Endothelial cell (in vitro differentiated cells): Measurements from ENCODE around the gene DHRSX. TPM values are rescaled to one million over a fixed set of nuclear protein-coding genes. Genes with fewer than 3 reads are reported as not detected.
"Not testable (repeated sequence)": the region's sequence is repeated elsewhere in the genome, so short reads cannot be mapped to it uniquely, and the experiment has no call there.

ENCODE experiments used
- DNase-seq: peaks from one replicate; pipeline ENCODE4 v3.0.0; 2021; ENCODE audit warnings: low spot score
- H3K27ac Mint-ChIP-seq: one replicate; pipeline ENCODE4 v1.8.0; 2021; ENCODE audit warnings: mixed read lengths, inconsistent platforms; ENCODE audit not compliant: unreplicated experiment
- H3K27me3 Mint-ChIP-seq: one replicate; pipeline ENCODE4 v1.8.0; 2021; ENCODE audit warnings: mild to moderate bottlenecking, moderate library complexity, mixed read lengths, inconsistent platforms; ENCODE audit not compliant: unreplicated experiment
- H3K36me3 Mint-ChIP-seq: one replicate; pipeline ENCODE4 v1.8.0; 2021; ENCODE audit warnings: mild to moderate bottlenecking, low read depth, mixed read lengths, inconsistent platforms; ENCODE audit not compliant: unreplicated experiment
- H3K4me1 Mint-ChIP-seq: one replicate; pipeline ENCODE4 v1.8.0; 2021; ENCODE audit warnings: mild to moderate bottlenecking, mixed read lengths, inconsistent platforms; ENCODE audit not compliant: unreplicated experiment
- H3K4me3 Mint-ChIP-seq: one replicate; pipeline ENCODE4 v1.8.0; 2021; ENCODE audit warnings: mild to moderate bottlenecking, mixed read lengths, inconsistent platforms; ENCODE audit not compliant: unreplicated experiment
- H3K9me3 Mint-ChIP-seq: one replicate; pipeline ENCODE4 v1.8.0; 2021; ENCODE audit warnings: mixed read lengths, inconsistent platforms; ENCODE audit not compliant: unreplicated experiment
- total RNA-seq: library from RNA; stranded (reverse); fragmentation: NEBNext Ultra II Directional; extraction: Animal tissue kit (Norgen Biotek cat#: 25700); gene quantifications from one replicate; pipeline ENCODE4 v1.2.1, GENCODE V29; 2021; ENCODE audit not compliant: unreplicated experiment
- TF ChIP-seq, protein P1 (sequence below): fragments of 200-600 bp; sonication (generic); IDR thresholded peaks from one replicate; pipeline ENCODE4 v1.5.0; 2021; ENCODE audit warnings: antibody characterized with exemption; ENCODE audit not compliant: unreplicated experiment

Gene DHRSX
- total RNA-seq, 1 donor from 2014 or later = 22.2 TPM

- no peak overlapping the region for H3K27ac Mint-ChIP-seq
- H3K4me1 Mint-ChIP-seq = no peaks in the 10 kb centered on the region
- peaks cover 31% of the 10 kb centered on the region for H3K36me3 Mint-ChIP-seq
- TF ChIP-seq, protein P1, sequence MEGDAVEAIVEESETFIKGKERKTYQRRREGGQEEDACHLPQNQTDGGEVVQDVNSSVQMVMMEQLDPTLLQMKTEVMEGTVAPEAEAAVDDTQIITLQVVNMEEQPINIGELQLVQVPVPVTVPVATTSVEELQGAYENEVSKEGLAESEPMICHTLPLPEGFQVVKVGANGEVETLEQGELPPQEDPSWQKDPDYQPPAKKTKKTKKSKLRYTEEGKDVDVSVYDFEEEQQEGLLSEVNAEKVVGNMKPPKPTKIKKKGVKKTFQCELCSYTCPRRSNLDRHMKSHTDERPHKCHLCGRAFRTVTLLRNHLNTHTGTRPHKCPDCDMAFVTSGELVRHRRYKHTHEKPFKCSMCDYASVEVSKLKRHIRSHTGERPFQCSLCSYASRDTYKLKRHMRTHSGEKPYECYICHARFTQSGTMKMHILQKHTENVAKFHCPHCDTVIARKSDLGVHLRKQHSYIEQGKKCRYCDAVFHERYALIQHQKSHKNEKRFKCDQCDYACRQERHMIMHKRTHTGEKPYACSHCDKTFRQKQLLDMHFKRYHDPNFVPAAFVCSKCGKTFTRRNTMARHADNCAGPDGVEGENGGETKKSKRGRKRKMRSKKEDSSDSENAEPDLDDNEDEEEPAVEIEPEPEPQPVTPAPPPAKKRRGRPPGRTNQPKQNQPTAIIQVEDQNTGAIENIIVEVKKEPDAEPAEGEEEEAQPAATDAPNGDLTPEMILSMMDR = no peak
- H3K27me3 Mint-ChIP-seq = peaks cover 2% of the 10 kb centered on the region
- H3K4me3 Mint-ChIP-seq = no peak overlapping the region
- H3K9me3 Mint-ChIP-seq = no peaks in the 10 kb centered on the region
- no peak for DNase-seq
Measured at GRCh38 chrX:2425286-2426071, 75.3 kb downstream of the DHRSX start.

GRCh38 chrX:2424317-2424716, 76.5 kb downstream of the DHRSX start:
- no peaks in the 10 kb centered on the region for H3K4me1 Mint-ChIP-seq
- H3K4me3 Mint-ChIP-seq = no peak overlapping the region
- peaks cover 2% of the 10 kb centered on the region for H3K27me3 Mint-ChIP-seq
- peaks cover 31% of the 10 kb centered on the region for H3K36me3 Mint-ChIP-seq
- TF ChIP-seq, protein P1 = no peak
- no peaks in the 10 kb centered on the region for H3K9me3 Mint-ChIP-seq
- H3K27ac Mint-ChIP-seq = no peak overlapping the region
- no peak for DNase-seq

DNA sequence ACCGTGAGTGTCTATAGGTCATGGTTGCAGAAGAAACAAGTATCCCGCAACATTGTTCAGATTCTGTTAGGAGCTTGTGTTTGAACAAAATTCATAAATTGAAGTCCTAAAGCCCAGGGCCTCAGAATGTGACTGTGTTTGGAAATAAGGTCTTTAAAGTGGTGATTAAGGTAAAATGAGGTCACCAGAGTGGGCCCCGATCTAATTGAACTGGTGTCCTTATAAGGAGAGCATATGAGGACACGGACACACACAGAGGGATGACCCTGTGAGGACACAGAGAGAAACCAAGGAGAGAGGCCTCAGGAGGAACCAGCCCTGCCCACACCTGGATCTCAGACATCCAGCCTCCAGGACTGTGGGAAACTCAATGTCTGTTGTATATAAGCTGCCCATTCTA, 76.9 kb downstream of the DHRSX start:
- DNase-seq = no peak
- H3K4me3 Mint-ChIP-seq = no peak overlapping the region
- no peaks in the 10 kb centered on the region for H3K9me3 Mint-ChIP-seq
- peaks cover 31% of the 10 kb centered on the region for H3K36me3 Mint-ChIP-seq
- no peaks in the 10 kb centered on the region for H3K4me1 Mint-ChIP-seq
- H3K27ac Mint-ChIP-seq = no peak overlapping the region
- TF ChIP-seq, protein P1 = no peak
- peaks cover 2% of the 10 kb centered on the region for H3K27me3 Mint-ChIP-seq

DNA sequence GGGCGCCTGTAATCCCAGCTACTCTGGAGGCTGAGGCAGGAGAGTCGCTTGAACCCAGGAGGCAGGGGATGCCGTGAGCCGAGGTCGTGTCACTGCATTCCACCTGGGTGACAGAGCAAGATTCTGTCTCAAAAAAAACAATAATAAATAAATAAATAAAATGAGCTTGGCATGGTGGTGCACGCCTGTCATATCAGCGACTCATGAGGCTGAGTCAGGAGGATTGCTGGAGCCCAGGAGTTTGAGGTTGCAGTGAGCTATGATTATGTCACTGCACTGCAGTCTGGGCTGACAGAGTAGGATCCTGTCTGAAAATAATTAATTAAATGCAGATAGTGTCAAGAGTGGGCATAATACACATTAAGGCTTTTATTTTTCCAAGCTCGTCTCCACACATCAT, 77.5 kb downstream of the DHRSX start:
- Mint-ChIP-seq H3K36me3 (peaks cover 31% of the 10 kb centered on the region), H3K4me1 (no peaks in the 10 kb centered on the region), H3K27me3 (peaks cover 2% of the 10 kb centered on the region), H3K9me3 (no peaks in the 10 kb centered on the region), H3K4me3 (no peak overlapping the region), H3K27ac (no peak overlapping the region)
- TF ChIP-seq, protein P1 = no peak
- DNase-seq = no peak

DNA sequence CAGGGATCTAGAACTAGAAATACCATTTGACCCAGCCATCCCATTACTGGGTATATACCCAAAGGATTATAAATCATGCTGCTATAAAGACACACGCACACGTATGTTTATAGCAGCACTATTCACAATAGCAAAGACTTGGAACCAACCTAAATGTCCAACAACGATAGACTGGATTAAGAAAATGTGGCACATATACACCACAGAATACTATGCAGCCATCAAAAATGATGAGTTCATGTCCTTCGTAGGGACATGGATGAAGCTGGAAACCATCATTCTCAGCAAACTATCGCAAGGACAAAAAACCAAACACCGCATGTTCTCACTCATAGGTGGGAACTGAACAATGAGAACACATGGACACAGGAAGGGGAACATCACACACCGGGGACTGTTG, 81.4 kb downstream of the DHRSX start:
- DNase-seq, H3K4me1 Mint-ChIP-seq, H3K4me3 Mint-ChIP-seq, H3K27me3 Mint-ChIP-seq, H3K9me3 Mint-ChIP-seq, H3K27ac Mint-ChIP-seq: not testable (repeated sequence)
- H3K36me3 Mint-ChIP-seq = peaks cover 13% of the 10 kb centered on the region
